SK-N-SH (cell line): ENCODE data around the gene CDH4. TPM values are rescaled to one million over a fixed set of nuclear protein-coding genes. Genes with fewer than 3 reads are reported as not detected.

ENCODE experiments used
- CTCF ChIA-PET: fragments of 300-600, 350-600 bp; formaldehyde crosslinking; extraction: SDS; loops from one replicate; lab custom pipeline; 2021; lab: Yijun Ruan, JAX
- POLR2A ChIA-PET: fragments of 350-600 bp; sonication (Branson Sonifier 250); formaldehyde crosslinking; extraction: SDS; loops from one replicate; lab custom pipeline; 2020; ENCODE audit warnings: antibody characterized with exemption, inconsistent platforms; lab: Yijun Ruan, JAX
- DNase-seq: peaks from one replicate; pipeline ENCODE4 v3.0.0; 2012
- H2AFZ ChIP-seq: fragments of 200-600 bp; sonication (generic); 2 replicates; pipeline ENCODE4 v1.8.1; 2016; ENCODE audit warnings: antibody characterized with exemption, mild to moderate bottlenecking, low read depth
- H3F3A ChIP-seq: fragments of 200-600 bp; sonication (generic); replicated peaks from 2 replicates; pipeline ENCODE3; 2016; ENCODE audit warnings: antibody characterized with exemption, mild to moderate bottlenecking; ENCODE audit not compliant: insufficient read depth
- H3K27ac ChIP-seq, 2 experiments: fragments of 200-500 bp in 1 of 2; fragments of 200-600 bp in 1 of 2; sonication (Bioruptor generic) in 1 of 2; sonication (generic), shearing (Covaris generic) in 1 of 2; 2 replicates each; pipeline versions ENCODE4 v1.5.1 to v1.6.1; 2014 to 2016; ENCODE audit warnings: low read depth in 2 of 2, inconsistent platforms in 1 of 2, low read length in 1 of 2, mild to moderate bottlenecking in 1 of 2, mixed read lengths in 1 of 2
- H3K27me3 ChIP-seq: fragments of 200-600 bp; sonication (generic), shearing (Covaris generic); 2 replicates; pipeline ENCODE4 v1.6.1; 2016; ENCODE audit warnings: mixed run types; ENCODE audit not compliant: insufficient read depth
- H3K36me3 ChIP-seq, 2 experiments: fragments of 200-500 bp in 1 of 2; fragments of 200-600 bp in 1 of 2; sonication (Bioruptor generic) in 1 of 2; sonication (generic) in 1 of 2; replicated peaks in 1 of 2; 2 replicates each; pipeline versions ENCODE3 to v1.5.1; 2014 to 2016; ENCODE audit warnings: low read length in 1 of 2, mild to moderate bottlenecking in 1 of 2; ENCODE audit not compliant: insufficient read depth in 2 of 2, control insufficient read depth in 1 of 2
- H3K4me1 ChIP-seq, 2 experiments: fragments of 200-500 bp in 1 of 2; fragments of 200-600 bp in 1 of 2; sonication (Bioruptor generic) in 1 of 2; sonication (generic), shearing (Covaris generic) in 1 of 2; 2 replicates each; pipeline versions ENCODE4 v1.5.1 to v1.6.1; 2014 to 2016; ENCODE audit warnings: low read depth in 1 of 2, low read length in 1 of 2, mixed run types in 1 of 2; ENCODE audit not compliant: insufficient read depth in 2 of 2, control insufficient read depth in 1 of 2
- H3K4me2 ChIP-seq: fragments of 200-600 bp; sonication (generic), shearing (Covaris generic); 2 replicates; pipeline ENCODE4 v1.6.1; 2017; ENCODE audit warnings: mixed run types
- H3K4me3 ChIP-seq, 2 experiments: fragments of 200-500 bp in 1 of 2; fragments of 200-600 bp in 1 of 2; sonication (Bioruptor generic) in 1 of 2; sonication (generic), shearing (Covaris generic) in 1 of 2; 2 replicates each; pipeline versions ENCODE4 v1.5.1 to v1.8.1; 2014 to 2016; ENCODE audit warnings: low read depth in 2 of 2, inconsistent platforms in 1 of 2, low read length in 1 of 2, mild to moderate bottlenecking in 1 of 2, mixed read lengths in 1 of 2, moderate library complexity in 1 of 2
- H3K79me2 ChIP-seq: fragments of 200-600 bp; sonication (generic); 2 replicates; pipeline ENCODE4 v1.8.1; 2017; ENCODE audit warnings: mild to moderate bottlenecking; ENCODE audit not compliant: insufficient read depth
- H3K9ac ChIP-seq: fragments of 200-600 bp; sonication (generic); 2 replicates; pipeline ENCODE4 v1.6.1; 2017; ENCODE audit warnings: mixed run types
- H3K9me2 ChIP-seq: fragments of 200-600 bp; sonication (generic); 2 replicates; pipeline ENCODE4 v1.6.1; 2017; ENCODE audit warnings: mixed run types
- H3K9me3 ChIP-seq: fragments of 200-600 bp; sonication (generic); 2 replicates; pipeline ENCODE4 v1.6.1; 2017; ENCODE audit warnings: mixed run types, mild to moderate bottlenecking, moderate library complexity
- H4K20me1 ChIP-seq: fragments of 200-600 bp; sonication (generic); 2 replicates; pipeline ENCODE4 v1.6.1; 2017; ENCODE audit warnings: mild to moderate bottlenecking, mixed run types; ENCODE audit not compliant: insufficient read depth
- CHD2 ChIP-seq: fragments of 150-350 bp; IDR thresholded peaks from 2 replicates; pipeline ENCODE4 v1.6.1; 2018; ENCODE audit warnings: low read length; ENCODE audit not compliant: partially characterized antibody
- ELF1 ChIP-seq: IDR thresholded peaks from 2 replicates; pipeline ENCODE4 v1.4.0; 2012
- EZH2phosphoT487 ChIP-seq: fragments of 200-600 bp; sonication (generic); IDR thresholded peaks from 2 replicates; pipeline ENCODE4 v1.6.1; 2017; ENCODE audit warnings: low read depth, mixed run types, mild to moderate bottlenecking, antibody characterized with exemption, moderate library complexity, borderline replicate concordance
- FOSL2 ChIP-seq: IDR thresholded peaks from 2 replicates; pipeline ENCODE4 v1.4.0; 2012; ENCODE audit warnings: low read depth, mild to moderate bottlenecking, moderate library complexity, borderline replicate concordance
- FOXM1 ChIP-seq: IDR thresholded peaks from 2 replicates; pipeline ENCODE4 v1.4.0; 2012; ENCODE audit warnings: low read depth, mild to moderate bottlenecking
- NFIC ChIP-seq: IDR thresholded peaks from 2 replicates; pipeline ENCODE4 v1.4.0; 2012; ENCODE audit warnings: borderline replicate concordance
- RAD21 ChIP-seq: IDR thresholded peaks from 2 replicates; pipeline ENCODE4 v1.6.1; 2012; ENCODE audit warnings: mild to moderate bottlenecking, low read length
- TAF1 ChIP-seq: IDR thresholded peaks from 2 replicates; pipeline ENCODE4 v1.6.1; 2012; ENCODE audit warnings: low read depth, mild to moderate bottlenecking, low read length, moderate library complexity, borderline replicate concordance
- TEAD4 ChIP-seq: IDR thresholded peaks from 2 replicates; pipeline ENCODE4 v1.4.0; 2012; ENCODE audit warnings: mild to moderate bottlenecking, borderline replicate concordance; ENCODE audit not compliant: insufficient read depth
- WGBS: methylation state at CpG from one replicate; pipeline ENCODE4 v1.1.6; 2017; ENCODE audit warnings: low lambda C conversion rate; 5-methylcytosine and 5-hydroxymethylcytosine counted together
- polyA plus RNA-seq, 3 experiments: library from polyadenylated mRNA; depleted of rRNA; stranded (reverse); fragments of >200 nt; gene quantifications; 2 replicates each; pipeline ENCODE4 v1.2.3, GENCODE V29; 2012
- TF ChIP-seq, protein P1 (sequence below): IDR thresholded peaks from 2 replicates; pipeline ENCODE4 v1.4.0; 2012; ENCODE audit warnings: low read depth, borderline replicate concordance
- TF ChIP-seq, protein P2 (sequence below): fragments of 150-350 bp; IDR thresholded peaks from 2 replicates; pipeline ENCODE4 v1.6.1; 2017; ENCODE audit warnings: antibody characterized with exemption, low read length, low read depth, borderline replicate concordance
- TF ChIP-seq, protein P3 (sequence below): IDR thresholded peaks from 2 replicates; pipeline ENCODE4 v1.4.0; 2012; ENCODE audit warnings: low read depth, borderline replicate concordance

Gene CDH4
- polyA plus RNA-seq, 1 of the 3 experiments (the other 2 are of a cell fraction): not detected

DNA sequence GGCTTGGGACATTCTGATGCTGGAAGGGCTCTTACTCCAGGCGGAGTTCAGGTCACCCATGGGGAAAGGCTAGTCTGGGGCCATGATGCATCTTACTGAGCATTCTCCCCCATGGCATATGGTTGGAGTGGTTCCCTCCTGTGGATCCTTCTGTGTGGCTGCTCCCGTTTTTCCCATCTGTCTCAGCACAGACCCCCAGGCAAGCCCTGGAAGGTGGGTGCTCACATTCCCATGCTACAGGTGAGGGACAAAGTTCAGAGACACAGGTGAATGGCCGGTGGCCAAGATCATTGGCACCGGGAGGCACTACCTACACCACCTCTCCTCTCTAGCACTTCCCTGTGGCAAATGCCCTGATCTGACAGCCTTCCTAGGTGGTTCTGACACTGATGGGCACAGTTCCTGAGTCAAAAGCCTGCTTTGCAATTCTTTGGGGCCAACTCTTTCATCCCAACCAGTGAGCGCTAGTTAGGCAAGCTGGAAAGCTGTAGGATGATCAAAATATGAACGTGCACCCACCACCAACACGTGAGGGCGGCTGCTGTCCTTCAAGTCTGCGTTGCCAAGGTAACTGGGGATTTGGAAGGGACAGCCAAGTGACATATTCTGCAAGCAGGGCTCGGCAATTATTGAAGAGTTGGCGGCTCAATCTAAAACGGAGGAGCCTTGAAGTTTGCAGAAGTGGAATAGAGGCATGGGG lies 124.6 kb downstream of the CDH4 start:
- TF ChIP-seq, protein P1, sequence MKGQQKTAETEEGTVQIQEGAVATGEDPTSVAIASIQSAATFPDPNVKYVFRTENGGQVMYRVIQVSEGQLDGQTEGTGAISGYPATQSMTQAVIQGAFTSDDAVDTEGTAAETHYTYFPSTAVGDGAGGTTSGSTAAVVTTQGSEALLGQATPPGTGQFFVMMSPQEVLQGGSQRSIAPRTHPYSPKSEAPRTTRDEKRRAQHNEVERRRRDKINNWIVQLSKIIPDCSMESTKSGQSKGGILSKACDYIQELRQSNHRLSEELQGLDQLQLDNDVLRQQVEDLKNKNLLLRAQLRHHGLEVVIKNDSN: no peak
- TF ChIP-seq, all 33 proteins: peak for 0
- Histone ChIP-seq H3K9me3 (no peaks in the 10 kb centered on the region), H3K4me1 (no peaks in the 10 kb centered on the region), H3K36me3 (no peaks in the 10 kb centered on the region), H3K27ac (no peak overlapping the region), H4K20me1 (no peaks in the 10 kb centered on the region), H3K9ac (no peak overlapping the region), H3K4me2 (no peak overlapping the region), H3K79me2 (no peaks in the 10 kb centered on the region), H3F3A (no peaks in the 10 kb centered on the region), H3K27me3 (no peaks in the 10 kb centered on the region), H2AFZ (no peak overlapping the region), H3K9me2 (no peaks in the 10 kb centered on the region), H3K4me3 (no peak overlapping the region)
- CTCF ChIA-PET: no interaction called here
- POLR2A ChIA-PET: no interaction called here
- no peak for DNase-seq
- WGBS: 39% methylated on average over 9 of the region's 12 CpGs

DNA sequence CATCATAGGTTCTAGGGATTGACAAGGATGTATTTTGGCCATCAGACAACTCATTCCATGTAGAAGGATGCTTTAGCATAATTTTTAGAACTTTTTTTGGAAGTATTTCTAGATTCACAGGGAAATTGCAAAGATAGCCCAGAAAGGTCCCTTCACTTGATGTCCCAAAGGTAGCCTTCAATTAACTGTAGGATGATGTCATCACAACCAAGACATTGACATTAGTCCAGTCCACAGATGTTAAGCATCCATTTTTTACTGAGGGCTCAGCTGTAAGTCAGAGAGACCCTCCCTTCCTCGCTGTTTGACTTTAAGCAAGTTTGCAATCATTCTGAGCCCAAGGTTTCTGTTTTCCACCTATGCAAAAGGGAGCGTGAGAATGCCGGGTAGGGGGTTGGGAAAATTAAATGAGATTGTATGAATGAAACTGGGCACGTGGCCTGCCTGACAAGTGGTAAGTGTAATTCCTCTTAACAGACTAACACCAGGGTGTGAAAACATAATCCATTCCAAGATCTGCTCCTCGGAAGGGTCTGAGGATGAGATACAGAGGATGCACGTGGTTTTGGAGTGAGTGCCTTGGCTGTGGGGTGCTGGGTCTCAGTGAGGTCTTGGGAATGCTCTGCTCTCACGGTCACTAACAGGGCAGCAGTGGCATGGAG lies 126.8 kb downstream of the CDH4 start:
- TF ChIP-seq TEAD4 (no peak), FOXM1 (no peak), TAF1 (no peak), RAD21 (no peak), NFIC (no peak)
- ChIA-PET POLR2A (no interaction called here), CTCF (no interaction called here)
- Histone ChIP-seq H3K79me2 (no peaks in the 10 kb centered on the region), H3K9me3 (peaks cover 5% of the 10 kb centered on the region; the same call in 1 of the 2 replicates), H3K36me3 (no peaks in the 10 kb centered on the region), H3K27ac (no peak overlapping the region), H4K20me1 (no peaks in the 10 kb centered on the region), H3K4me2 (no peak overlapping the region), H3K4me3 (no peak overlapping the region), H3K9ac (no peak overlapping the region), H2AFZ (no peak overlapping the region), H3K4me1 (no peaks in the 10 kb centered on the region), H3F3A (no peaks in the 10 kb centered on the region), H3K9me2 (no peaks in the 10 kb centered on the region), H3K27me3 (no peaks in the 10 kb centered on the region)
- no peak for DNase-seq
- 31% methylated on average over 7 of the region's 7 CpGs for WGBS

DNA sequence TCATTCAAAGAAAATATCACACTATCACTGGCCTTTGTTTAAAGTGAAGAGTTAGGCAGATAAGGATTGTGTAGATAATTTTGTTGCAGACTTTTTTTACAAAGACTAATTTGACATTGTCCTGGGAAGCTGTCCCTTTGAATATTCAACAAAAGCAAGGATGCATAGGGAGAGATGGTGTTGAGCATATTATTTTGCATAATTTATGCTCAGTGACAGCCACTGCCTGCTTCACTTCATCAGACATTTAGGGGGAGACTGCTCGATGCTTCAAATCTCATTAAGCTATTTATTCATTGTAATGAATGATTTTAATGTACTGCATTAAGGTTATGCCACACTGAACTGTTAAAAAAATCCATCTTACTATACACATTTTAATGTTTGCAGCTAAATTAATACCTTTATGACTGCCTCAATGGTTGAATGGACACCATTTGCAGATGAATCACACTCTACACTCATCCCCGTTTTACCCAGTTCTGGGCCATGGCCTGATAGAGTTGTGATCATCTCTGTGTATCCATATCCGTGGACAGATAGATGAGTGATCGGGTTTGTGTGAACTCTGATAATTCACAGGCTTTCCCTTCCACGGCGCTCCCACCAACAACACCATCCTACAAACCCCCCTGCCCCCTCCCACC lies 128.0 kb downstream of the CDH4 start:
- ChIA-PET CTCF (no interaction called here), POLR2A (no interaction called here)
- Histone ChIP-seq H3K36me3 (no peaks in the 10 kb centered on the region), H3K4me1 (no peaks in the 10 kb centered on the region), H3K27me3 (no peaks in the 10 kb centered on the region), H3K4me3 (no peak overlapping the region), H3K9me2 (no peaks in the 10 kb centered on the region), H3K27ac (no peak overlapping the region), H2AFZ (no peak overlapping the region), H3K79me2 (no peaks in the 10 kb centered on the region), H3K9ac (no peak overlapping the region), H4K20me1 (no peaks in the 10 kb centered on the region), H3F3A (no peaks in the 10 kb centered on the region), H3K9me3 (peaks cover 5% of the 10 kb centered on the region; the same call in 1 of the 2 replicates), H3K4me2 (no peak overlapping the region)
- DNase-seq: no peak
- 31% methylated on average over 6 of the region's 6 CpGs for WGBS
- TF ChIP-seq, protein P2, sequence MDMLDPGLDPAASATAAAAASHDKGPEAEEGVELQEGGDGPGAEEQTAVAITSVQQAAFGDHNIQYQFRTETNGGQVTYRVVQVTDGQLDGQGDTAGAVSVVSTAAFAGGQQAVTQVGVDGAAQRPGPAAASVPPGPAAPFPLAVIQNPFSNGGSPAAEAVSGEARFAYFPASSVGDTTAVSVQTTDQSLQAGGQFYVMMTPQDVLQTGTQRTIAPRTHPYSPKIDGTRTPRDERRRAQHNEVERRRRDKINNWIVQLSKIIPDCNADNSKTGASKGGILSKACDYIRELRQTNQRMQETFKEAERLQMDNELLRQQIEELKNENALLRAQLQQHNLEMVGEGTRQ: no peak
- no peak for TF ChIP-seq EZH2phosphoT487
- TF ChIP-seq CHD2: no peak
- no peak for TF ChIP-seq ELF1
- TF ChIP-seq, protein P3, sequence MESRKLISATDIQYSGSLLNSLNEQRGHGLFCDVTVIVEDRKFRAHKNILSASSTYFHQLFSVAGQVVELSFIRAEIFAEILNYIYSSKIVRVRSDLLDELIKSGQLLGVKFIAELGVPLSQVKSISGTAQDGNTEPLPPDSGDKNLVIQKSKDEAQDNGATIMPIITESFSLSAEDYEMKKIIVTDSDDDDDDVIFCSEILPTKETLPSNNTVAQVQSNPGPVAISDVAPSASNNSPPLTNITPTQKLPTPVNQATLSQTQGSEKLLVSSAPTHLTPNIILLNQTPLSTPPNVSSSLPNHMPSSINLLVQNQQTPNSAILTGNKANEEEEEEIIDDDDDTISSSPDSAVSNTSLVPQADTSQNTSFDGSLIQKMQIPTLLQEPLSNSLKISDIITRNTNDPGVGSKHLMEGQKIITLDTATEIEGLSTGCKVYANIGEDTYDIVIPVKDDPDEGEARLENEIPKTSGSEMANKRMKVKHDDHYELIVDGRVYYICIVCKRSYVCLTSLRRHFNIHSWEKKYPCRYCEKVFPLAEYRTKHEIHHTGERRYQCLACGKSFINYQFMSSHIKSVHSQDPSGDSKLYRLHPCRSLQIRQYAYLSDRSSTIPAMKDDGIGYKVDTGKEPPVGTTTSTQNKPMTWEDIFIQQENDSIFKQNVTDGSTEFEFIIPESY: no peak
- no peak for TF ChIP-seq FOSL2
- TF ChIP-seq TEAD4: no peak
